Nephron (organoid): Measurements from ENCODE around the gene GHRHR.

Source experiments
- H3K27ac Mint-ChIP-seq, 3 experiments: 2 replicates each; pipeline ENCODE4 v1.8.0; 2020; ENCODE audit warnings: mixed read lengths in 3 of 3, mild to moderate bottlenecking in 2 of 3, moderate library complexity in 1 of 3
- H3K27me3 Mint-ChIP-seq: 2 replicates; pipeline ENCODE4 v1.8.0; 2021; ENCODE audit warnings: low read depth, mild to moderate bottlenecking, moderate library complexity, mixed read lengths
- H3K36me3 Mint-ChIP-seq: 2 replicates; pipeline ENCODE4 v1.8.0; 2020; ENCODE audit warnings: low read depth, mixed read lengths
- H3K4me1 Mint-ChIP-seq: 2 replicates; pipeline ENCODE4 v1.8.0; 2020; ENCODE audit warnings: mixed read lengths
- H3K4me3 Mint-ChIP-seq, 3 experiments: 2 replicates each; pipeline ENCODE4 v1.8.0; 2020; ENCODE audit warnings: mild to moderate bottlenecking in 3 of 3, mixed read lengths in 3 of 3, moderate library complexity in 2 of 3
- H3K9me3 Mint-ChIP-seq: 2 replicates; pipeline ENCODE4 v1.8.0; 2020; ENCODE audit warnings: mixed read lengths
- TF ChIP-seq, protein P1 (sequence below), 3 experiments: fragments of 200-600 bp; sonication (generic); IDR thresholded peaks; one replicate each; pipeline ENCODE4 v1.5.0; 2021; ENCODE audit warnings: antibody characterized with exemption in 3 of 3; ENCODE audit not compliant: unreplicated experiment in 3 of 3

GHRHR gene

GRCh38 chr7:30971840-30972563 lies 8.2 kb downstream of the GHRHR start:
- TF ChIP-seq, protein P1, sequence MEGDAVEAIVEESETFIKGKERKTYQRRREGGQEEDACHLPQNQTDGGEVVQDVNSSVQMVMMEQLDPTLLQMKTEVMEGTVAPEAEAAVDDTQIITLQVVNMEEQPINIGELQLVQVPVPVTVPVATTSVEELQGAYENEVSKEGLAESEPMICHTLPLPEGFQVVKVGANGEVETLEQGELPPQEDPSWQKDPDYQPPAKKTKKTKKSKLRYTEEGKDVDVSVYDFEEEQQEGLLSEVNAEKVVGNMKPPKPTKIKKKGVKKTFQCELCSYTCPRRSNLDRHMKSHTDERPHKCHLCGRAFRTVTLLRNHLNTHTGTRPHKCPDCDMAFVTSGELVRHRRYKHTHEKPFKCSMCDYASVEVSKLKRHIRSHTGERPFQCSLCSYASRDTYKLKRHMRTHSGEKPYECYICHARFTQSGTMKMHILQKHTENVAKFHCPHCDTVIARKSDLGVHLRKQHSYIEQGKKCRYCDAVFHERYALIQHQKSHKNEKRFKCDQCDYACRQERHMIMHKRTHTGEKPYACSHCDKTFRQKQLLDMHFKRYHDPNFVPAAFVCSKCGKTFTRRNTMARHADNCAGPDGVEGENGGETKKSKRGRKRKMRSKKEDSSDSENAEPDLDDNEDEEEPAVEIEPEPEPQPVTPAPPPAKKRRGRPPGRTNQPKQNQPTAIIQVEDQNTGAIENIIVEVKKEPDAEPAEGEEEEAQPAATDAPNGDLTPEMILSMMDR (IDR thresholded peaks at IDR 0.05; ENCODE audit: unreplicated experiment in 3 of 3): no peak
- no peak overlapping the region for H3K4me3 Mint-ChIP-seq
- H3K9me3 Mint-ChIP-seq: no peaks in the 10 kb centered on the region
- H3K36me3 Mint-ChIP-seq: no peaks in the 10 kb centered on the region
- no peak overlapping the region for H3K27ac Mint-ChIP-seq
- no peaks in the 10 kb centered on the region for H3K4me1 Mint-ChIP-seq
- H3K27me3 Mint-ChIP-seq: peaks cover 46% of the 10 kb centered on the region

DNA sequence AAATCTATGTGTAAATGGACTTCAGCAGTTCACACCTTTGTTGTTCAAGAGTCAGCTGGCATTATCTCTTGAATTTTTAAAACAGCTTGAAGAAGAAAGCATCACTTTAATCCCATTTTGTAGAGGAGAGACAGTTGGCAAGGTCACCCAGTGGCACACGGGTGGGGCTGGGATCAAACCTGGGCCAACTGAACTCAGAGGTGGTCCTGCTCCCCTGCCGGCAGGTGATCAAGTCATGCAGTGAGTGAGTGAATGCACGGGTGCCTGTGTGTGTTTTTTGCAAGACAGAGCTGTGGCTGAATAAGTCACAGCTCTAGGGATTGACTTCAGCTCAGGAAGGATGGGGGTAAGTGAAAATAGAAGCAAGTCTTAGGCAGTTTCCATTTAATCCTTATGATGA lies 9.5 kb downstream of the GHRHR start:
- Mint-ChIP-seq H3K27me3 (peaks cover 48% of the 10 kb centered on the region), H3K4me1 (no peaks in the 10 kb centered on the region), H3K36me3 (no peaks in the 10 kb centered on the region), H3K4me3 (no peak overlapping the region), H3K9me3 (no peaks in the 10 kb centered on the region), H3K27ac (no peak overlapping the region)
- TF ChIP-seq, protein P1 (IDR thresholded peaks at IDR 0.05; ENCODE audit: unreplicated experiment in 3 of 3): no peak

DNA sequence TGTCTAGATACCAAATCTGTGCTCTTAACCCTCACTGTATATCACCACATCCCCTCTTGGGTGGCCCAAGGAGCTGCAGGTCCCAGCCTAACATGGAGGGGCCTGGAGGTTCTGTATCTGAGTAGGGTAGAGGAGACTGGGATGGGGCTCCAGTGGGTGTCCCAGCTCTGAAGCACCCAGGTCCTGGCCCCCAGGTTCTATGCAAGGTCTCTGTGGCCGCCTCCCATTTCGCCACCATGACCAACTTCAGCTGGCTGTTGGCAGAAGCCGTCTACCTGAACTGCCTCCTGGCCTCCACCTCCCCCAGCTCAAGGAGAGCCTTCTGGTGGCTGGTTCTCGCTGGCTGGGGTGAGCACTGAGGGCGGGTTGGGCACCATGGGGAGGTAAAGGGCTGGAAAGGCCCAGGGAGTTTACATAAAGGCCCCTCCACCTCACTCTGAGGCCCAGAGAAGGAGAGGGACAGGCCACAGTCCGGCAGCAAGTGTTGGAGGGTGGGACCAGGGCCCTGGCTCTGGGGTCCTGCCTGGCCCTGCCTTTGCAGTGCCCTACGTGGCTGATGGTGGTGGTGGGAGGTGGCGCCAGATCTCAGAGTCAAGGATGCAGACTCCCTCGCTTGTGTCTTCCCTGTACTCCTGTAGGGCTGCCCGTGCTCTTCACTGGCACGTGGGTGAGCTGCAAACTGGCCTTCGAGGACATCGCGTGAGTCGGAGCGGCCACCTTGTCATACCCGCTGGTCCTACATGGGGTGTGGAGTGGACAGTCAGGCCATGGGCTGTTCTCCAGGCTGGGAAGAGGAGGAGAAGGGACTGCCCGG lies 10.2 kb downstream of the GHRHR start:
- Mint-ChIP-seq H3K27ac (no peak overlapping the region), H3K4me1 (no peaks in the 10 kb centered on the region), H3K4me3 (no peak overlapping the region), H3K36me3 (no peaks in the 10 kb centered on the region), H3K9me3 (no peaks in the 10 kb centered on the region), H3K27me3 (peaks cover 55% of the 10 kb centered on the region)
- TF ChIP-seq, protein P1 (IDR thresholded peaks at IDR 0.05; ENCODE audit: unreplicated experiment in 3 of 3): no peak

- Mint-ChIP-seq H3K27me3 (peaks cover 62% of the 10 kb centered on the region), H3K27ac (no peak overlapping the region), H3K9me3 (no peaks in the 10 kb centered on the region), H3K36me3 (no peaks in the 10 kb centered on the region), H3K4me1 (no peaks in the 10 kb centered on the region), H3K4me3 (no peak overlapping the region)
- TF ChIP-seq, protein P1 (IDR thresholded peaks at IDR 0.05; ENCODE audit: unreplicated experiment in 3 of 3): peak; percentile 45 to 56 (median 56)
Observed at GRCh38 chr7:30974605-30975255, 11.0 kb downstream of the GHRHR start.

GRCh38 chr7:30975256-30975899 lies 11.6 kb downstream of the GHRHR start:
- H3K36me3 Mint-ChIP-seq: no peaks in the 10 kb centered on the region
- TF ChIP-seq, protein P1 (IDR thresholded peaks at IDR 0.05; ENCODE audit: unreplicated experiment in 3 of 3): no peak
- no peaks in the 10 kb centered on the region for H3K9me3 Mint-ChIP-seq
- H3K27me3 Mint-ChIP-seq: peaks cover 67% of the 10 kb centered on the region
- H3K4me1 Mint-ChIP-seq: no peaks in the 10 kb centered on the region
- no peak overlapping the region for H3K4me3 Mint-ChIP-seq
- no peak overlapping the region for H3K27ac Mint-ChIP-seq
